Activated CD4-positive, CD25-positive, alpha-beta regulatory T cell treated with anti-CD3 and anti-CD28 coated beads, Interleukin-2, amount 50 U/mL, for 24 hours (primary cell): Measurements from ENCODE around the gene NUDT19.
"Not testable (repeated sequence)": the region's sequence is repeated elsewhere in the genome, so short reads cannot be mapped to it uniquely, and the experiment has no call there.

Experiments
- ATAC-seq, 2 donors: fragments of 150-1000 bp; cut with Tn5 transposase; one replicate each; pipeline ENCODE4 v1.10.0; 2021; ENCODE audit warnings: mild to moderate bottlenecking in 1 of 2, moderate library complexity in 1 of 2

NUDT19 gene

GRCh38 chr19:32691291-32691951 is at the start of gene NUDT19:
Gene NUDT19 (plus strand): TSS chr19:32691821. CDS start chr19:32691961, 140 bp downstream.
- ATAC-seq: peak; percentile 80 to 87

- peak; percentile 98 to 99 for ATAC-seq
Measured at GRCh38 chr19:32642771-32643170, 48.9 kb upstream of the NUDT19 start.

DNA sequence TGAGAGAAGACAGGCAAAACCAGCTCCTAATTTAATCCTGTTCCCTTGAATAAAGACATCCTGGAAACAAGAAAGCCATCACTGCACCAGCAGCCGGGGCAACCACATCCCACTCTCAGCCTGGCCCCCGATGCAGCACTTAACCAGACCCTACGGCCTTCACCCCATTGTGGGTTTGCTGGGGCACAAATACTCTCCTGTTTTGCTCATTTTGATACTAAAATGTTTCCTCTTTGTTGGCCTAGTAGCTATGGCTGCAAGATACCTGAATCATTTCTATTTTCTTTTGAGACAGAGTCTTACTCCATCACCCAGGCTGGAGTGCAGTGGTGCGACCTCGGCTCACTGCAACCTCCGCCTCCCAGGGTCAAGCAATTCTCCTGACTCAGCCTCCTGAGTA is 45.1 kb upstream of the NUDT19 start:
- peak in 1 of 2 donors; percentile 25 for ATAC-seq

GRCh38 chr19:32647361-32647760 is 44.3 kb upstream of the NUDT19 start:
- no peak for ATAC-seq

GRCh38 chr19:32649751-32650150 is 41.9 kb upstream of the NUDT19 start:
- no peak for ATAC-seq

DNA sequence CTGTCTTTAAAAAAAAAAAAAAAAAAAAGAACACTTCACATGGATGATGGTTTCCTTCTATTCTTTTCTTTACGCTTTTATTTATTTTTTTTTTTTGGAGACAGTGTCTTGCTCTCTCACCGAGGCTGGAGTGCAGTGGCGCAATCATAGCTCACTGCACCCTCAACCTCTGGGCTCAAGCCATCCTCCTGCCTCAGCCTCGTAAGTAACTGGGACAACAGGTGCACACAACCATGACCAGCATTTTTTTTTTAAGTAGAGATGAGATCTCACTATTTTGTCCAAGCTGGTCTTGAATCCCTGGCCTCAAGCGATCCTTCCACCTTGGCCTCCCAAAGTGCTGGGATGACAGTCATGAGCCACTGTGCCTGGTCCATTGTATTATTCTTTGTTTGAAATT is 41.0 kb upstream of the NUDT19 start:
- no peak for ATAC-seq

GRCh38 chr19:32651729-32652140 is 39.9 kb upstream of the NUDT19 start:
- ATAC-seq: no peak

DNA sequence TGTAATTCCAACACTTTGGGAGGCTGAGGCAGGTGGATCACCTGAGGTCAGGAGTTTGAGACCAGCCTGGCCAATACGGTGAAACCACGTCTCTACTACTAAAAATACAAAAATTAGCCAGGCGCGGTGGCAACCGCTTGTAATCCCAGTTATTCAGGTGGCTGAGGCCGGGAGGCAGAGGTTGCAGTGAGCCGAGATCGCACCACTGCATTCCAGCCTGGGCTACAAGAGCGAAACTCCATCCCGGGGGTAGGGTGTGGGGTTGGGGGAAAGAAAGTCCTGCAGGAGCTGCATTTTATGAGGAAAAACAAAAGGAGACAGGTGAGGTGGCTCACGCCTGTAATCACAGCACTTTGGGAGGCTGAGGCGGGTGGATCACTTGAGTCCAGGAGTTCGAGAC is 39.3 kb upstream of the NUDT19 start:
- not testable (repeated sequence) for ATAC-seq

DNA sequence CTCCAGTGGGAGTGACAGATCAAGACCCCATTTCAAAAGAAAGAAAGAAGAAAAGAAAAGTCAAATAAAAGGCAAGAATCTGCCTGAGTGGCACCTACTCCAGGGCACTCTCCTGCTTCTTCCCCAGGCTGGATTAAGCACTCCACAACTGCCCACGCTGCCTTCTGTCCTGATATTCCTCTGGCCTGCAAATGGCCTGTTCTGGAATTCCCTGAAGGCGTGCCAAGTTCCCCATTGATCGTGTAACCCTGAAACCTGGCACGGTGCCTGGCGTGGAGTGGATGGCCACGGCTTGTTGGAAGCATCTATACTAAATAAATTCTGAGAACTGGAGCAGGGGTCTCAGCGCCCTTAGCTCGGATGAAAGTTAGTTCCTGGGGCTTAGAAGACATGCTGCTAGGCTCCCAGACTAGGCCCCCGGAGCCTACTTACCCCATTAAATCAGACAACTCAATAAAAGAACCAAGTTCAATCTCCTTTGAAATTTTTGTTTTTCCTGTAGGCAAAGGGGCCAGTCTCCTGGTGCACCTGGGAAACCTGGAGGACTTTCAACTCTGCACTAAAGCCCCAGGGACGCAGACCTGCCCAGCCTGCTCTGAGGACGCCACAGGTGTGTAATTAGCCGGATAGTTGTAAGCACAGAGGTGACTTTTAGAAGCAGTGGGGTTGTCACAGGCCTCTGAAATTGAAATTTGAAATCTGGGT is 38.6 kb upstream of the NUDT19 start:
- ATAC-seq: no peak

GRCh38 chr19:32653599-32653915 is 38.1 kb upstream of the NUDT19 start:
- no peak for ATAC-seq

DNA sequence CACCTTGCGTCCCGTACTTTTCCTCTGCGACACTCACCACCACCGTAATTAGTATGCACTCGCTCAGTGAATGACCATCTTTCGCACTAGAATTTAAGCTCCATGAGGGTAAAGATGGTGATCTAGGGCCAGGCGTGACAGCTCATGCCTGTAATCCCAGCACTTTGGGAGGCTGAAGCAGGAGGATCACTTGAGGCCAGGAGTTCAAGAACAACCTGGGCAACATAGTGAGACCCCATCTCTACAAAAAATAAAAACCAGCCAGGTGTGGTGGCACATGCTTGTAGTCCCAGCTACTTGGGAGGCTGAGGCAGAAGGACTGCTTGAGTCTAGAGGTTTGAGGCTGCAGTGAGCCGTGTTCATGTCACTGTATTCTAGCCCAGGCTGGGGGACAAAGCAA is 35.2 kb upstream of the NUDT19 start:
- ATAC-seq: not testable (repeated sequence)

DNA sequence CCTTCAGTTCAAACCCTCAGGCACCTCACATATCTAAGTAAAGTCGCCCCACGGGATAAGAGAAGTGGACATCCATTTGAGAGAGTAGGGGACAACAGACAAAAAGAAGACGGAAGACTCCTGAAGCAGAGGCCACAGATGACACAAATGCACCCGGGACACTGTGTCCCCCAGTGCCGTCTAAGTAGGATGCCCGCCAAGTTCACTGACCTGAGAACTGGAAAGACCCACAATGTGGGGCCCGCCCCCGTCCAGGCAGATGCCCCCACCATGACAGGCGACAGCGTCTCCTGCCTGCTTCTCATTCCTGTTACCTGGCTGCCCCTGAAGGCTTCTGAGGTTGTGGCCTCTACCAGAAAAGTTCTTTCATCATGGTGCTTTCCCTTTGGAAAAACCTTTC is 33.5 kb upstream of the NUDT19 start:
- ATAC-seq: no peak

DNA sequence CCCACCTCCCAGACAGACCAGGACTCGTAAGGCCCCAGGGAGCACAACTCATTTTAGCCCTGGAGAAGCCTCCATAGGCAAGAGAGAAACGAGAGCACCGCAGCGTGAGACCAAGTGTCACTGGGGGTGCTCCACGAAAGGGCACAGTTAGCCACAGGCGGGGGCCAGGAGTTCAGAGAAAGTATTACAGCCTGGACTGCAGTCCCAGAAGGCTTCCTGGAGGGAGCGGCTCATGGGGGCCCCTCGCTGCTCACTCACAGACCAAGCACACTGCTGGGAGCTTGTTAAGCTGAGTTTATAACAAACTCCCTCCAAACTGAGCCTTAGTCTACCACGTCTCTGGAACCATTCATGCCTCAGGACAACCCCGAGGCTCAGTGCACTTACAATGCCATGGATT is 33.1 kb upstream of the NUDT19 start:
- no peak for ATAC-seq

- no peak for ATAC-seq
Measured at GRCh38 chr19:32661318-32661717, 30.3 kb upstream of the NUDT19 start.

GRCh38 chr19:32662186-32662585 is 29.4 kb upstream of the NUDT19 start:
- no peak for ATAC-seq

GRCh38 chr19:32666084-32666483 is 25.5 kb upstream of the NUDT19 start:
- no peak for ATAC-seq

DNA sequence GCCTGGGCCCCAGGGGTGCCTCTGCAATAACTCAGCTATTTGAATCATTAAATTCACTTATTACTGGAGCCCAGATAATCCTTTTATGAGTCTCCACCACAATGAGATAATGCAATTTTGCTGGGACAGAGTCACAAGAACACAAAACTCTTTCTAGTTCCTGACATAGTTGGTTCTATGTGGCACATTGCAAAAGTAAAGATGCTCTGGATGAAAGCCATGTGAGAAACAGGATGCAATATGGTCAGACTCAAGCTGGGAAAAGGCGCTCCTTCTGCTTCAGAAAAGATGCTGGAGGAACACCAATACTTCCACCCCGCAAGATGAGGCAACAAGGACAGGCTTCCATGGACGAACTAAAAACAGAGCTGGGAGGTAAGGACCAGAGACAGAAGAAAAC is 22.3 kb upstream of the NUDT19 start:
- ATAC-seq: no peak

- no peak for ATAC-seq
Measured at GRCh38 chr19:32671883-32672593, 19.6 kb upstream of the NUDT19 start.

DNA sequence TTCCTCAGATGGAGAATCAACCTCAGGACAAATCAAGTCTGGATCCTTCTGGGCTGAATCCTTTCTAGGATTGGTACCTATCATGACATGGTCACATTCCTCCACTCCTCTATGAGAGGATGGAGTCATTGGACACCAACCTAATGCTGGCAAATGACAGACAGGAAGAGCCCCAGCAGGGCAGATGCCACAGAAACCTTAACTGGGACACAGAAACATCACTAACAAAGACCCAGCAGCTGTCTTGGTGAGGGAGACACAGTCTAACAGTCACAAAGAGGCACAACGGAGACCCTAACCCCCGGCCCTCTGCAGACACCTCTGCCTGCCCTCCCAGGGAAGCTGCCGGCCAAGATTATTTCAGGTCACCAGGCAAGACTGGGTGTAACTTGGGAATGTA is 18.8 kb upstream of the NUDT19 start:
- ATAC-seq: no peak

- no peak for ATAC-seq
Measured at GRCh38 chr19:32673573-32673972, 18.0 kb upstream of the NUDT19 start.

GRCh38 chr19:32674153-32674930 is 17.3 kb upstream of the NUDT19 start:
- ATAC-seq: no peak

- peak; percentile 96 to 97 for ATAC-seq
Measured at GRCh38 chr19:32674931-32675719, 16.5 kb upstream of the NUDT19 start, which contains the start of gene ANKRD27. Gene ANKRD27 (minus strand): TSS chr19:32675180. CDS start chr19:32659015, 16,165 bp downstream.
